ENCODE data around the gene WEE2.
A peak's percentile ranks its signal among the peaks of the same experiment; 100 is the strongest.

The WEE2 gene

DNA sequence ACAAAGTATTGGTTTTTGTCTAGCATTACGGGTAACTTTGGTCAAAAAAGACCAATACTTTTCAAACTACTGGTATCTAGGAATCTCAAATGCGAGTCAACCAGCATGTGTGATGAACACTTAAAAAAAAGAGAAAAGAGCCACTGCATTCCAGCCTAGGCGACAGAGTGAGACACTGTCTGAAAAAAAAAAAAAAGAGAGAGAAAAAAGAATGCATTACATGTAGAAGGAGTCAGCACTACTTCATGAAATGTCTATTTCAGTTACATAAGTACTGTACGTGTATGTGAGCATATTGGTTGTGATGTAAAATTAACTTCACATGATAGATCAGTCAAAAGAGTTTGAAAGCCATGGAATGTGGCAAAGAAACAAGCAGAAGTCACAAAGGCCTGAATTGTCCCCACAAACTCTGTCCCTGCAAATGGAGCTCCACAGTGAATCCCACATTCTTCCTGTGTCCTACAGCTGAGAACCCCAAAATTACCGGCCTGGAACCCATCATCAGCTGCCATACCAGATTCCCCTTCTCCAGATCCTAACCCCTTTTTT is 7.8 kb upstream of the WEE2 start:
- H3K27me3 ChIP-seq (replicated peaks; ENCODE audit: control insufficient read depth, insufficient read depth, low read length, poor library complexity, severe bottlenecking), result no peaks in the 10 kb centered on the region
- H3K36me3 ChIP-seq (ENCODE audit: control insufficient read depth, insufficient read depth, low read length), result no peaks in the 10 kb centered on the region
- H3K4me1 ChIP-seq (ENCODE audit: control insufficient read depth, insufficient read depth, low read length, poor library complexity, severe bottlenecking), result peaks cover 8% of the 10 kb centered on the region
- H3K27ac ChIP-seq (ENCODE audit: insufficient read depth, low read length, poor library complexity, severe bottlenecking), result peak overlapping the region; percentile 54
- H3K9me3 ChIP-seq (ENCODE audit: control insufficient read depth, low read length), result no peaks in the 10 kb centered on the region
- H3K4me3 ChIP-seq (ENCODE audit: insufficient read depth, low read depth, low read length, poor library complexity, severe bottlenecking), result peak overlapping the region; percentile 52
- no peak for DNase-seq

DNA sequence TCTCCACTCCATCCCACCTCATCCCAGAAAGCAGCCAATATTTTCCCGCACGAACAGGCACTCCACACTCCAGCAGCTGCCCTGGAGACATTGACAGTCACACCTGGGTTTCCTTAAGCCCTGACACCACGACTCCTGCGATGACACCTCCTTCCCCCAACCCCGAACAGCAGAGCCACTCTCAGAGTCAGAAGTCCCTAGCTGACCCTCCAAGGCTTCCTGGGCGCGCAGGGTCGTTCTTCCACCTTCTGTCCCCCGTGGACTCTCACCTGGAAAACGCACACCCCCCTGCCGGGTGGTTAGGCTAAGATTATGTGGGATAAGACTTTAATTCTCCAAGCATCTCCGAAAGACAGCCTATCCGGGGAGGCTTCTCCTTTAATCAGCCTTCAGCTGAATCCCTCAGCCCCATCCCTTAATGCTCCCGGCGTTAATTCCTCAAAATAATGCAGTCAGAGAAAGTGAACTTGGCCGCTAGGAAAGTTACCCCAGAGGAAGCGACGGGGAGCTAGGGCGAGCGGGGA is 7.2 kb upstream of the WEE2 start:
- Histone ChIP-seq H3K27me3 (replicated peaks; ENCODE audit: control insufficient read depth, insufficient read depth, low read length, poor library complexity, severe bottlenecking) (no peaks in the 10 kb centered on the region), H3K27ac (ENCODE audit: insufficient read depth, low read length, poor library complexity, severe bottlenecking) (peak overlapping the region; percentile 54), H3K9me3 (ENCODE audit: control insufficient read depth, low read length) (no peaks in the 10 kb centered on the region), H3K36me3 (ENCODE audit: control insufficient read depth, insufficient read depth, low read length) (no peaks in the 10 kb centered on the region), H3K4me1 (ENCODE audit: control insufficient read depth, insufficient read depth, low read length, poor library complexity, severe bottlenecking) (peaks cover 8% of the 10 kb centered on the region), H3K4me3 (ENCODE audit: insufficient read depth, low read depth, low read length, poor library complexity, severe bottlenecking) (peak overlapping the region; percentile 52)
- no peak for DNase-seq

- Histone ChIP-seq H3K36me3 (ENCODE audit: control insufficient read depth, insufficient read depth, low read length) (no peaks in the 10 kb centered on the region), H3K4me3 (ENCODE audit: insufficient read depth, low read depth, low read length, poor library complexity, severe bottlenecking) (peak overlapping the region; percentile 64), H3K27ac (ENCODE audit: insufficient read depth, low read length, poor library complexity, severe bottlenecking) (peak overlapping the region; percentile 84), H3K4me1 (ENCODE audit: control insufficient read depth, insufficient read depth, low read length, poor library complexity, severe bottlenecking) (peaks cover 8% of the 10 kb centered on the region), H3K9me3 (ENCODE audit: control insufficient read depth, low read length) (no peaks in the 10 kb centered on the region), H3K27me3 (replicated peaks; ENCODE audit: control insufficient read depth, insufficient read depth, low read length, poor library complexity, severe bottlenecking) (no peaks in the 10 kb centered on the region)
- DNase-seq, result peak; percentile 65 to 73 (median 65)
These were observed 6.6 kb upstream of the WEE2 start for GRCh38 chr7:141701489-141702046.

- Histone ChIP-seq H3K36me3 (ENCODE audit: control insufficient read depth, insufficient read depth, low read length) (no peaks in the 10 kb centered on the region), H3K4me1 (ENCODE audit: control insufficient read depth, insufficient read depth, low read length, poor library complexity, severe bottlenecking) (peaks cover 8% of the 10 kb centered on the region), H3K4me3 (ENCODE audit: insufficient read depth, low read depth, low read length, poor library complexity, severe bottlenecking) (peak within 1 kb of the TSS; percentile 64), H3K27ac (ENCODE audit: insufficient read depth, low read length, poor library complexity, severe bottlenecking) (peak within 1 kb of the TSS; percentile 84), H3K9me3 (ENCODE audit: control insufficient read depth, low read length) (no peaks in the 10 kb centered on the region), H3K27me3 (replicated peaks; ENCODE audit: control insufficient read depth, insufficient read depth, low read length, poor library complexity, severe bottlenecking) (no peaks in the 10 kb centered on the region)
- DNase-seq, result peak; percentile 40 to 56 (median 48)
These were observed 6.0 kb upstream of the WEE2 start, which contains the start of gene DENND11 for GRCh38 chr7:141702047-141702567. DENND11 (minus strand) TSS chr7:141702166; CDS start chr7:141702153, 13 bp downstream.

DNA sequence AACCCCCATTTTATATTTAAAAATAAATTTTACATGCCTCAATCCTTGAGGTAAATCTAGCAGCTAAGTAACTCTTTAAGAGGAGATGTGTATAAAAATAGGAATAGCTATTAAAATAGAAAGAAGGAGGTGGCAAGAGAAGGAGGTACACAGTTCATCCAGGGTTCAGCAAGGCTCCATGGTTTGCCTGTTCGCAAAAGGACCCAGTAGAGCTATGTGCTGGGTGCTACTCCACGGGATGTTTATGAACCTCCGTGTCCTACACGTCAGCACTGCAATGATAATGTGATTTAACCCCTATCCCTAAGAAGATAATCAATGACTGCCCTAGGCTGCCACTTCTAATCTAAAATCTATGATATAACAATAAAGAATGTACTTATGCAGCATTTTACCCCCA is 5.3 kb upstream of the WEE2 start:
- Histone ChIP-seq H3K4me3 (ENCODE audit: insufficient read depth, low read depth, low read length, poor library complexity, severe bottlenecking) (peak overlapping the region; percentile 56), H3K9me3 (ENCODE audit: control insufficient read depth, low read length) (no peaks in the 10 kb centered on the region), H3K27me3 (replicated peaks; ENCODE audit: control insufficient read depth, insufficient read depth, low read length, poor library complexity, severe bottlenecking) (no peaks in the 10 kb centered on the region), H3K4me1 (ENCODE audit: control insufficient read depth, insufficient read depth, low read length, poor library complexity, severe bottlenecking) (peaks cover 8% of the 10 kb centered on the region), H3K36me3 (ENCODE audit: control insufficient read depth, insufficient read depth, low read length) (no peaks in the 10 kb centered on the region), H3K27ac (ENCODE audit: insufficient read depth, low read length, poor library complexity, severe bottlenecking) (no peak overlapping the region)
- no peak for DNase-seq

GRCh38 chr7:141704112-141704511 is 4.0 kb upstream of the WEE2 start:
- Histone ChIP-seq H3K4me1 (ENCODE audit: control insufficient read depth, insufficient read depth, low read length, poor library complexity, severe bottlenecking) (peaks cover 8% of the 10 kb centered on the region), H3K9me3 (ENCODE audit: control insufficient read depth, low read length) (no peaks in the 10 kb centered on the region), H3K27me3 (replicated peaks; ENCODE audit: control insufficient read depth, insufficient read depth, low read length, poor library complexity, severe bottlenecking) (no peaks in the 10 kb centered on the region), H3K4me3 (ENCODE audit: insufficient read depth, low read depth, low read length, poor library complexity, severe bottlenecking) (no peak overlapping the region), H3K36me3 (ENCODE audit: control insufficient read depth, insufficient read depth, low read length) (no peaks in the 10 kb centered on the region), H3K27ac (ENCODE audit: insufficient read depth, low read length, poor library complexity, severe bottlenecking) (no peak overlapping the region)
- DNase-seq, result no peak

GRCh38 chr7:141704741-141705140 is 3.4 kb upstream of the WEE2 start:
- H3K4me3 ChIP-seq (ENCODE audit: insufficient read depth, low read depth, low read length, poor library complexity, severe bottlenecking), result no peak overlapping the region
- no peaks in the 10 kb centered on the region for H3K9me3 ChIP-seq (ENCODE audit: control insufficient read depth, low read length)
- H3K27me3 ChIP-seq (replicated peaks; ENCODE audit: control insufficient read depth, insufficient read depth, low read length, poor library complexity, severe bottlenecking), result no peaks in the 10 kb centered on the region
- no peaks in the 10 kb centered on the region for H3K36me3 ChIP-seq (ENCODE audit: control insufficient read depth, insufficient read depth, low read length)
- DNase-seq, result no peak
- H3K27ac ChIP-seq (ENCODE audit: insufficient read depth, low read length, poor library complexity, severe bottlenecking), result no peak overlapping the region
- H3K4me1 ChIP-seq (ENCODE audit: control insufficient read depth, insufficient read depth, low read length, poor library complexity, severe bottlenecking), result peaks cover 8% of the 10 kb centered on the region

GRCh38 chr7:141706239-141707064 is 1.7 kb upstream of the WEE2 start:
- no peak overlapping the region for H3K27ac ChIP-seq (ENCODE audit: insufficient read depth, low read length, poor library complexity, severe bottlenecking)
- H3K4me3 ChIP-seq (ENCODE audit: insufficient read depth, low read depth, low read length, poor library complexity, severe bottlenecking), result no peak overlapping the region
- H3K36me3 ChIP-seq (ENCODE audit: control insufficient read depth, insufficient read depth, low read length), result no peaks in the 10 kb centered on the region
- no peak for DNase-seq
- H3K9me3 ChIP-seq (ENCODE audit: control insufficient read depth, low read length), result no peaks in the 10 kb centered on the region
- peaks cover 5% of the 10 kb centered on the region for H3K4me1 ChIP-seq (ENCODE audit: control insufficient read depth, insufficient read depth, low read length, poor library complexity, severe bottlenecking)
- no peaks in the 10 kb centered on the region for H3K27me3 ChIP-seq (replicated peaks; ENCODE audit: control insufficient read depth, insufficient read depth, low read length, poor library complexity, severe bottlenecking)

DNA sequence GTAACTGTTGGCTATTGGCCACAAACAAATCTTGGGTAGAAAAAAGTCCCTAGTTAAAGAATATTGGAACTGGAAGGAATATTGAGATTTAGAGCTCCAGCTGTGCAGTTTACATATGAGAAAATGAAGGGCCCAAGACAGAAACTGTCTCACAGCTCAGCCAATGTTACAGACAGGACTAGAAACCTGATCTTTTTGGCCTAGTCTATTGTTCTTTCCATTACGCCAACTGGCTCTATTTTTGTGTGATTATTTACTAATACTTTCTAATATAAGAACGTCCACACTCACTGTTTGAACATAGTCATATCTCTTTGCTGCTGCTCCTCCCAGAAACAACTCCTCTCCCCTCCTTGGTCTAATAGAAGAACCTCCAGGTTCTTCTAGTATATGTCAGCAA is 1.2 kb downstream of the WEE2 start:
- no peaks in the 10 kb centered on the region for H3K9me3 ChIP-seq (ENCODE audit: control insufficient read depth, low read length)
- no peak overlapping the region for H3K4me3 ChIP-seq (ENCODE audit: insufficient read depth, low read depth, low read length, poor library complexity, severe bottlenecking)
- no peaks in the 10 kb centered on the region for H3K27me3 ChIP-seq (replicated peaks; ENCODE audit: control insufficient read depth, insufficient read depth, low read length, poor library complexity, severe bottlenecking)
- no peak overlapping the region for H3K27ac ChIP-seq (ENCODE audit: insufficient read depth, low read length, poor library complexity, severe bottlenecking)
- no peak for DNase-seq
- H3K36me3 ChIP-seq (ENCODE audit: control insufficient read depth, insufficient read depth, low read length), result no peaks in the 10 kb centered on the region
- no peaks in the 10 kb centered on the region for H3K4me1 ChIP-seq (ENCODE audit: control insufficient read depth, insufficient read depth, low read length, poor library complexity, severe bottlenecking)

- Histone ChIP-seq H3K4me3 (ENCODE audit: insufficient read depth, low read depth, low read length, poor library complexity, severe bottlenecking) (no peak overlapping the region), H3K4me1 (ENCODE audit: control insufficient read depth, insufficient read depth, low read length, poor library complexity, severe bottlenecking) (no peaks in the 10 kb centered on the region), H3K27ac (ENCODE audit: insufficient read depth, low read length, poor library complexity, severe bottlenecking) (no peak overlapping the region), H3K9me3 (ENCODE audit: control insufficient read depth, low read length) (no peaks in the 10 kb centered on the region), H3K36me3 (ENCODE audit: control insufficient read depth, insufficient read depth, low read length) (no peaks in the 10 kb centered on the region), H3K27me3 (replicated peaks; ENCODE audit: control insufficient read depth, insufficient read depth, low read length, poor library complexity, severe bottlenecking) (no peaks in the 10 kb centered on the region)
- no peak for DNase-seq
These were observed 1.6 kb downstream of the WEE2 start for GRCh38 chr7:141709749-141710148.
